GM21529 (cell line): ENCODE data around the gene GPATCH3.
A peak's percentile ranks its signal among the peaks of the same experiment; 100 is the strongest.
"Not testable (repeated sequence)": the region's sequence is repeated elsewhere in the genome, so short reads cannot be mapped to it uniquely, and the experiment has no call there.

Experiments used
- ATAC-seq: cut with Tn5 transposase; IDR thresholded peaks from one replicate; pipeline ENCODE4 v1.9.1; 2021; ENCODE audit not compliant: unreplicated experiment

The GPATCH3 gene

GRCh38 chr1:26913754-26914619 lies 13.7 kb upstream of the GPATCH3 start, which contains the start of gene NR0B2:
Gene NR0B2 (minus strand): TSS chr1:26913975. CDS start chr1:26913940, 35 bp downstream.
- ATAC-seq = no peak

GRCh38 chr1:26913389-26913753 lies 13.1 kb upstream of the GPATCH3 start:
- no peak for ATAC-seq

- ATAC-seq = no peak
These were observed 11.9 kb upstream of the GPATCH3 start for GRCh38 chr1:26912147-26912490.

DNA sequence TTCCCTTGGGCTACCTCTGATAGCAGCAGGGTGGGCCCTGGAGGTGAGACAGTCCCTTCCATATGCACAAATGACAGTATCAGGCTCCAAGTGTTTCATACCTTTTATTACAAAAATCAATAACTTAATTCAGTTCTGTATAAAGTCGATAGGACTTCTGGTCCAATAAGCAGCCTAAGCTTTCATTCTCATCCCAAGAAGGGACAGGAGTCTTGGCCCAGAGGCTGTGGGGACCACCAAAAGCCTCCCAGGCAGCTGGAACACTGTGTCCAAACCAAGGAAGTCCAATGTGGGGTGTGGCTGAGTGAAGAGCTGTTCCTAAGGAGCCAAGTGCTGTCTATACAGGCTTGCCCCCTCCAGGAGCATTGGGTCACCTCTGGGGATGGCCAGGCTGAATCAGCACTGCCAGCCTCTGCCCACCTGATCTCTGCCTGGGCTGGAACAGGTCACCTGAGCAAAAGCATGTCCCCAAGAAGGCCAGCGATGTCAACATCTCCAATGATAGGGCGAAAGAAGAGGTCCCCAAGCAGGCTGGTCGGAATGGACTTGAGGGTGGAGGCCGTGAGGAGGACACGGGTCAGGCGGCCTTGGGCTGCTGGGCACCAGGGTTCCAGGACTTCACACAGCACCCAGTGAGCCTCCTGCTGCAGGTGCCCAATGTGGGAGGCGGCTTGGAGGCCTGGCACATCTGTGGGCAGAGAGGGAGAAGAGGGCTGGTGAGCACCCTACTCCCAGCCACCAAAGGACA lies 11.3 kb upstream of the GPATCH3 start:
- no peak for ATAC-seq

GRCh38 chr1:26910343-26911160 lies 10.3 kb upstream of the GPATCH3 start:
- no peak for ATAC-seq

GRCh38 chr1:26909951-26910342 lies 9.7 kb upstream of the GPATCH3 start:
- ATAC-seq = no peak

- no peak for ATAC-seq
These were observed 7.0 kb upstream of the GPATCH3 start for GRCh38 chr1:26907071-26907917.

DNA sequence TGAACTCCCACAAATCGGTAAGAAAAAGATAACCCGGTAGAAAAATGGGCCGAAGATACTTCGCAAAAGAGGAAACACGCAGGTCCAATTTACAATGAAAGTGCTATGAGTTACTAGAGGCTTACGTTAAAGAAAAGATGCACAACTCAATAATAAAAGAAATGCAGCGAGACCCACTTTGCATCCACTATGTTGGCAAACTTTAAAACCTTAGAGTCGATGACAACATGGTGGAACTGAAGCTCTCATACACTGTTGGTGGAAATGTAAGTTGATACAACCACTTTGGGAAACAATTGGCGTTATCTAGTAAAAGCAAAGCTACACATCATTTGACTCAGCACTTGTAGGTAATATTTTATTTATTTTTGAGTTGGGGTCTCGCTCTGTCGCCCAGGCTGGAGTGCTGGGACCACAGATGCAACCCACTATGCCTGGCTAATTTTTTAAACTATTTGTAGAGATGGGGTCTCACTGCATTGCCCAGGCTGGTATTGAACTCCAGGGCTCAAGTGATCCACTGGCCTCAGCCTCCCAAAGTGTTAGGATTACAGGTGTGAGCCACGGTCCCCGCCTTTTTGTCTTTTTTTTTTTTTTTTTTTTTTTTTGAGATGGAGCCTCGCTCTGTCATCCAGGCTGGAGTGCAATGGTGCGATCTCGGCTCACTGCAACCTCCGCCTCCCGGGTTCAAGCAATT lies 696 bp upstream of the GPATCH3 start:
- no peak for ATAC-seq

DNA sequence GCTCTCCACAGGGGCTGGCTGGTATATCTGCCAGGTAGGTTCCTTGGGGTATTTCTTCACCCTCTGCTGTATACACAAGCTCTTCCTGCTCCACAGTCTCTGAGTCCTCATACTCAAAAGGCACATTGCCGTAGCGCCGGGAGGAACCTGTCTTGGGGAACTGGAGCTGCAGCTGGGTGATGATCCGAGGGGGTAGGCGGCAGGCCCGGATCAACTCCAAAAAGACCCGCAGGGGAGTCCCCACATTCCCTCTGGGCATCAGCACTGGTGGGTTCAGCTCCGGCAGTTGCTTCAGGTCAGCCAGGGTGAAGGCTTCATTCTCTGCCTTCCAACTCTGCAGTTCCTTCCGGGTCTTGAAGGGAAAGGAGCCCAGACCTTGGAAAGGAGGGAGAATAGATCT lies 2.9 kb downstream of the GPATCH3 start:
- ATAC-seq = no peak

GRCh38 chr1:26894263-26894662 lies 6.0 kb downstream of the GPATCH3 start:
- ATAC-seq = no peak

DNA sequence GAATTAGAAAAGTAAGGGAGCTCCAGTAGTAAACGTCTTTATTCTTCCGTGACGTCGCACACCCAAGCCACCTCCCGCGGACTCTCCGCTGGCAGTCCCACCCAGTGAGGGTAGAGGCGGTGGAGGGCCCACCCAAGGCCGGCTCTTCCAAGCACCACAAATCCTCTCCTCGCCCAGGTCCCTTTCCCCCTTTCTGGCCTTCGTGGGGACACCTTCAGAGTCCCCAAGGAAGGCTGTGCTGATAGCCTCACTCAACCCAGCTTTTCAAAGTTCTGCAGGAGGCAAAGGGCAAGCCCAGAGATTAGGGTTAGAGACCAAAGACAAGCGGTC lies 9.8 kb downstream of the GPATCH3 start:
- peak; percentile 14 for ATAC-seq

DNA sequence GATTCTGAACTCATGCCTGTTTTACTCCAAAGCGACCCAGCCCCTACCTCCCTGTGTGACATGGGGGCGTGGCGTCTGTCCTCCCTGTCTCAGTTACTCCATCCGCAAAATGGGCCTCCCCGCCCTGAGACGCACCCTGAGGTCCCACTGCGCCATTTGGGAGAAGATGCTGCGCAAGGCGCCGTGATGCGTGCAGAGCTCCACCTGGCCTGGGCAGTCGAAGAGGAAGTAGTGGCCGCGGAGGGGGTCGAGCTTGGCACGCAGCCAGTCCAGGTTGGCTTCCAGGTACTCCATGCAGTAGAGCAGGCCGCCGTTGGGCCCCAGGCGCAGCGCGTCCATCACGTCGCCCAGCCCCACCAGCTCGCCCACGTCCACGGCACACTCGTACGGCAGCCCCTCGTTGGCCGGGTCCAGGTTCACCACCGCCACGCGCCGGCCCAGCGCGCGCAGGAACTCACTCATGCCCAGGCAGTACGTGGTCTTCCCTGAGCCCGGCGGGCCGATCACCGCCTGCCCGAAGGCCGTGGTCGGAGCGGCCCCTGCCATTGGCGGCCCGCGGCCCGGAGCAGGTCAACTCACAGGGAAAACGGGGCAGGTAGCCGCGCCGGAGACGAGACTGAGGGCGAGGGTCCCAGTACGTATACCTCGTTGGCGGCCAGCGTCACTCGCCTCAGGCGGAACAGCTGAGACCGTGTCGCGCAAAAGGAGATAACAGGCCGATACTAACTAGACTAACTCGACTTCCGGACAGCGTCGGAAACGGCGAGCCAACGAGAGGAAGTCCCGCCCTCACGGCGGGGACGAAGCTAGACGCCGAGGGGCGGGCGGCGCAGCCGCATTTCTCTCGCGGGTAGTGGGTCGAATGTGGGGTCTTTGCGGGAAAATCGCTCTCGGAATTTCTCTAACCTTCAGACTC lies 10.5 kb downstream of the GPATCH3 start, which contains the start of gene GPN2:
TSS of gene GPN2 (minus strand) at position 733 of the 916 bp plus-strand sequence. CDS start at position 546, 187 bp downstream.
- ATAC-seq = peak; percentile 90

- ATAC-seq = no peak
These were observed 12.0 kb downstream of the GPATCH3 start for GRCh38 chr1:26888231-26888630.

DNA sequence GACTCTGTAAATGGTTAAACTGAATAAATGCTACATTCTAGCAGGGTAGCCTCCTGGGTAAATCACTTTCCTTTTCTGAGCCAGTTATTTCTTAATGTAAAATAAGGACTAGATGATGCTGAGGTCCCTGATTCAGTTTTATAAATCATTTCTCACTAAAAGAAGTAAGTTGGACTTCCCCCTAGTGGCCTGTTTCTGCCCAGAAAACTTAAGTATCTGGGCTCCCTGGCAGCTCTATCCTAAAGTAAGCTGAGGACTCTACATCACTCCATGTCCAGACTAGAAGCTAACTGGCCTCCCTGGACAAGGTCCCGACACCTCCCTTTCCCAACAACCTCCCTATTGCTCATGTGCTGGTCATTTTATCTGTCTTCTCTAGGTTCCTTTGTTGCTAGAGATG lies 13.1 kb downstream of the GPATCH3 start:
- ATAC-seq = no peak

DNA sequence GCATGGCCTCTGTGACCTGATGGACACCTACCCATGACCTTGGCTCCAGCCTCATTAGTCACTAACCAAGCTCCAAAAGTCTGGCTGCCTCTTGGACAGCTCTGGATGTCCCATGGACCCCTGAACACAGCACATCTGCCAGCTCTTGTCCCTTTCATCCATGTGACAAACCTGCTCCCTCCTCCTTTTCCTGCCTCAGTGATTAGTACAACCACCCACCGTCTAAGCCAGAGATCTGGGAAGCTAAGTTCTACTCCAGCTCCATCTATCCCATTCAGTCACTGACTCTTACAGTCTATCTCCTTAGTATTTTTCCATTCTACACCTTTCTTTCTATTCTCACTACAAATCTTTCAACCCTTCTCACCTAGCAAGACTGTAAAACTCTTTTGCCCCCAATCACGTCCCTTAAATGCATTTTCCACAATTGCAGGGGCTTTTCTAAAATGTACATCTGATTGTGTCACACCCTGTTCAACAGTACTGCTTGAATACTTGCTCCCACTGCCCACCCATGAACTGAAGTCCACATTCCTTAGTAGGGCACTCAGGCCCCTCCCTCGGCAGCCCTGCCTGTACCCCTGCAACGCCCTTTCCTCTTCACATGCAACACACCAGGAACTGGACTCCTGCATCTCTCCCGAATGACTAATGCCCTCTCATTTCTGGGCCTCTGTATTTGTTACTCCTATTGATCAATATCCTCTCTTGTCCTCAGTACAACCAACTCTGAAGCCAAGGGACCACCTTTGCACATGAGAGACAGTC lies 17.4 kb downstream of the GPATCH3 start:
- ATAC-seq = no peak

- ATAC-seq = not testable (repeated sequence)
These were observed 18.7 kb downstream of the GPATCH3 start for GRCh38 chr1:26881611-26882010.

DNA sequence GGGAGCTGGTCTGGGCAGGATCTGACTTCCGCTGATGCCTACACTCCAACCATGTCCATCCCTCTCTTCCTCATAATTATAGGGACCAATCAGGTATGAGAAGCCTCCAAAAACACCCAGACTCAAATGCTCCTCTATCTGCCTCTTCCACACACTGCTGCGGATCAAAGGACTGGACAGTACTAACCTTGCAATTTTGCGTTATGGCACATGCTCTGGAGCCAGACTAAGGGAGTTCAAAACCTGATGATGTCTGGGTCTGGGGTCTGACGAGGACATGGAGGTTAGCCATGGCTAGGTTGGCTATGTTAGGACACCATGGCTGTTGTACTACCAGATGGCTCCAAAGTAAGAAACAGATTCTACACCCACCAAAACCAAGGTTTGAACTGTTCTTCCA lies 20.5 kb downstream of the GPATCH3 start:
- no peak for ATAC-seq

- no peak for ATAC-seq
These were observed 22.9 kb downstream of the GPATCH3 start for GRCh38 chr1:26877326-26877725.
